Right renal cortex interstitium (tissue), 3 donors: ENCODE measurements around the gene HHIP. TPM values are rescaled to one million over a fixed set of nuclear protein-coding genes. Genes with fewer than 3 reads are reported as not detected.

Experiments
- DNase-seq, 3 donors: peaks; one replicate each; pipeline ENCODE4 v3.0.0-alpha.2; 2013; ENCODE audit warnings: low read depth in 3 of 3, low spot score in 2 of 3
- polyA plus RNA-seq, 3 donors: library from polyadenylated mRNA; unstranded; fragments of 120-200 nt; gene quantifications; one replicate each; pipeline ENCODE4 v1.2.1, GENCODE V29; 2013; ENCODE audit not compliant: insufficient read length in 3 of 3

The HHIP gene
- polyA plus RNA-seq, 3 donors, result 1.7 to 2.3 (median 1.9) TPM

- DNase-seq, result no peak
Observed at GRCh38 chr4:144701683-144702233, 55.8 kb downstream of the HHIP start.

DNA sequence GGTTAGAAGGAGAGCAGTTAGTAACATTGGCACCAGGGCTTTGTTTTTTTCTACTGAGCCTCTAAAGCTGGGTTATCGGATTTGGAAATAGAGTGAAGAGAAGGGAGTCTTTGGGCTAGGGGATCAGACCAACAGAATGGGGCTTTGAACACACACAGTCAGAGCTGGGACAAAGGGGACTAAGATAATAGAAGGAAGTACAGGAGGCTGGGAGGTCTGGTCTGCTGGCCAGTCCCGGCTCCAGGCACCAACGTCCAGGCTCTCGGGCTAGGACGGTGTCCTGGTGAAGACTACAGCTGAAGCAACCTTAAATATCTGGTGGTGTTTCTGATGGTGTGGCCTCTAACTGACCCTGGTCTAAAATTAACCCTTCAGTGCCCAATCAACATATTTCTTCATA is 57.5 kb downstream of the HHIP start:
- no peak for DNase-seq

GRCh38 chr4:144705601-144706590 is 59.9 kb downstream of the HHIP start:
- DNase-seq, result no peak

GRCh38 chr4:144709159-144709558 is 63.2 kb downstream of the HHIP start:
- DNase-seq, result no peak

GRCh38 chr4:144709793-144710525 is 64.0 kb downstream of the HHIP start:
- no peak for DNase-seq

- DNase-seq, result no peak
Observed at GRCh38 chr4:144710526-144710912, 64.6 kb downstream of the HHIP start.

DNA sequence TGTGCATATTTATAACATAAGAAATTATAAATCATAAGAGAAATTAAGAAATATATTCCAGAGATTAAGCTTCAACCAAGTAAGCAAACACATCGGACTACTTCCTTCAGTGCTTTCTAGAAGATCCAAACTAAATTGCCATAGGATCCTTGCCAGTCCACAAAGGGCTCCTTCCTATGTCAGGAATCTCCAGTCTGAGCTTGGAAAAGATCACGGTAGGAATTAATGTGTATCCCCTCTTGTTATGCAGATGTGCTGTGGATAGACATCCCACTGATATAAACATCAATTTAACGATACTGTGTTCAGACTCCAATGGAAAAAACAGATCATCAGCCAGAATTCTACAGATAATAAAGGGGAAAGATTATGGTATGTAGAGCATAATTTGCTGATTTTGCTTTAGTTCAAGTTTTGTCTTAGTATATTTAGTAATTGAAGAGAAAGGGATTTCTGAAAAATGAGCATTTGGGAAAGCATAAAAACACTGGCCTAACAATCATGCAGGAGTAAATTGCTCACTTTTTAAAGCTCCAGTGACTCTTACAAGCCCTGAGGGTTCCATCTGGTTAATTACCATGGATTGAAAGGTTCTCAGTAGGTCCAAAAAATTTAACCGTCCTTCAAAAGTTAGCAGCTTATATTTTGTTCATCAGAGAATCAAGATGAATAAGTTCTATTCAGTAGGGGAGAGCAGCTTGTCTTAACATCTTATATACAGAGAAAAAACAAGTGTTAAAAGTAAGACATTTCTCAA is 65.9 kb downstream of the HHIP start:
- no peak for DNase-seq

- DNase-seq, result no peak
Observed at GRCh38 chr4:144712775-144713174, 66.8 kb downstream of the HHIP start.

DNA sequence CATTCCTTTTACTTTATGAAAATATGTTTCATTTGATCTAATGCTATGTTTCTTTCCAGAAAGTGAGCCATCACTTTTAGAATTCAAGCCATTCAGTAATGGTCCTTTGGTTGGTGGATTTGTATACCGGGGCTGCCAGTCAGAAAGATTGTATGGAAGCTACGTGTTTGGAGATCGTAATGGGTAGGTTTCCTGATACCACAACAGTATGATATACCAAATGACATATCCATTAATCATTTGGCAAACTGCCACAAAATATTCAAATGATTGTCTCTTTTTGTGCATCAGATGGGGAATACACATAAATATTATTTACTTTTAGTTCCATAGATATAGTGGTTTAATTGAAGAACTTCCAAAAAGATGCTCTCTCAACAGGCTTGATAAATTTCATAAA is 68.2 kb downstream of the HHIP start:
- DNase-seq, result no peak

GRCh38 chr4:144715230-144715629 is 69.3 kb downstream of the HHIP start:
- DNase-seq, result no peak

GRCh38 chr4:144716778-144717177 is 70.8 kb downstream of the HHIP start:
- DNase-seq, result no peak

GRCh38 chr4:144718958-144719512 is 73.1 kb downstream of the HHIP start:
- DNase-seq, result no peak

GRCh38 chr4:144720491-144720890 is 74.5 kb downstream of the HHIP start:
- no peak for DNase-seq

DNA sequence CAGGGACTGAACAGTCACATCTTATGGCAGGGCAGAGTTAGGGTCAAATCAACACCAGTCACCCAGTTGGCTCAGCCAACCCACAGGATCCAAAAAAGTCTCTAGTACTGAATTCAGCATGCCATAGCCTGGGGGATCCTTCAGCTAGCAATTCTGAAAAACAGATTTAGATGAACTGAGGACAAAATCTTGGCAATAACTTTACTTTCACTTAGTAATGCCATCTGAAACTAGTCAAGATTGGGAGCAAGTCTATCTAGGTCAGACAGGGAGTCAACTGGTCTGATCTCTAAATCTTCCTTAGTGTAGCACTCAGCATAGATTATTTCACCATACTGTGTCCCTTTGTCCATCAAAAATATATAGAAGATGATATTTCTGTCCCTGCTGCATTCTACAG is 76.0 kb downstream of the HHIP start:
- no peak for DNase-seq

DNA sequence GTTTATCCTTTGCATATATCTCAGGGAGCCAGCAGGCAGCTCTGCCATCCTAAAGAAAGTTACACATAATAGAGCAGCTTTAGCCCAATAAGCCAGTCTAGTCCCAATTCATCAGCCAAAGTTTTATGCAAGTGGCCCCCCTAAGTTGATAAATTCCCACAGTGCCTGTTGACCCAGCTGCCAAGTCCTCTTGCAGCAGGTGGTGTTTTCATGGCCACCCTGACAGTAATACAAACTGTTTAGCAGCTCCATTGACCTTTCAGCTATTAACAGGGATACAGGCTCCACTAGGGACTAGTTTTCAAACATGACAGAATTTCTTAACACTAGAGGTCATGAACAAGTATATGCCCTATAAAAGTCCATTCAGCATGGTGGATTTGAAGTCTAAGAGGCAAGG is 77.5 kb downstream of the HHIP start:
- DNase-seq, result no peak

- DNase-seq, result no peak
Observed at GRCh38 chr4:144729175-144729574, 83.2 kb downstream of the HHIP start.

- no peak for DNase-seq
Observed at GRCh38 chr4:144732584-144733428, 86.8 kb downstream of the HHIP start.

DNA sequence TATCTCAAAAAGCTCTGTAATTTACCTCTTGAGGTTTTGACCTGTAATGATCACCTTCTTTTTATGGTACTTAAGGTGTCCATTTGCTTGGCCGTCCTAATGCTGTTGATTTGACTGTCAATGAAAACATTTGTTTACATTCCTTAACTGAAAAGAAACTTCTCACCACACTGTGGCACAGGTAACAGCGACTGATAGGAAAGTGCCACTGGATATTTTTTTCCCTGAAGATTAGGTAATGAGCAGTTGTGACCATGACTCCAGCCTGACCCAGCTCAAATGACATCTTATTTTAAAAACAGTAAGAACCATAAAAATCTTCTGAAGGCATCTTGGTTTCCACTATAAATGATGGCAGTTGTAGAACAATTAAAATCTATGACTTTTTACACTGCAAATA is 87.6 kb downstream of the HHIP start:
- DNase-seq, result no peak

- no peak for DNase-seq
Observed at GRCh38 chr4:144734522-144734921, 88.6 kb downstream of the HHIP start.

GRCh38 chr4:144738649-144739048 is 92.7 kb downstream of the HHIP start:
- no peak for DNase-seq
